Loucy (cell line): ENCODE data around the gene CNPPD1.

Source experiments
- H2AFZ ChIP-seq: fragments of 200-600 bp; sonication (generic); 2 replicates; pipeline ENCODE4 v1.6.0; 2016; ENCODE audit warnings: antibody characterized with exemption, mild to moderate bottlenecking, low read length, moderate library complexity
- H3F3A ChIP-seq: fragments of 200-600 bp; 2 replicates; pipeline ENCODE4 v1.6.0; 2016; ENCODE audit warnings: antibody characterized with exemption, low read depth, mild to moderate bottlenecking
- H3K27me3 ChIP-seq: fragments of 200-600 bp; sonication (generic); 2 replicates; pipeline ENCODE4 v1.6.1; 2014; ENCODE audit warnings: low read length, mild to moderate bottlenecking; ENCODE audit not compliant: insufficient read depth, poor library complexity, severe bottlenecking
- H3K36me3 ChIP-seq: fragments of 200-600 bp; sonication (generic); 2 replicates; pipeline ENCODE4 v1.6.1; 2016; ENCODE audit warnings: low read length; ENCODE audit not compliant: insufficient read depth
- H3K4me1 ChIP-seq: fragments of 200-600 bp; sonication (generic); 2 replicates; pipeline ENCODE4 v1.5.1; 2014; ENCODE audit warnings: low read length, mild to moderate bottlenecking; ENCODE audit not compliant: insufficient read depth, poor library complexity, severe bottlenecking
- H3K4me2 ChIP-seq: fragments of 200-600 bp; sonication (generic); 2 replicates; pipeline ENCODE4 v1.6.0; 2014; ENCODE audit warnings: antibody characterized with exemption, low read length, low read depth, mild to moderate bottlenecking; ENCODE audit not compliant: poor library complexity, severe bottlenecking
- H3K4me3 ChIP-seq: fragments of 200-600 bp; sonication (generic); 2 replicates; pipeline ENCODE4 v1.5.1; 2014; ENCODE audit warnings: low read length, mild to moderate bottlenecking, mixed read lengths; ENCODE audit not compliant: poor library complexity, severe bottlenecking
- H3K79me2 ChIP-seq: fragments of 200-600 bp; sonication (generic); 2 replicates; pipeline ENCODE4 v1.6.1; 2014; ENCODE audit warnings: low read length; ENCODE audit not compliant: insufficient read depth
- H3K9ac ChIP-seq: fragments of 200-600 bp; sonication (generic); 2 replicates; pipeline ENCODE4 v1.6.0; 2014; ENCODE audit warnings: mild to moderate bottlenecking, low read depth, low read length, moderate library complexity; ENCODE audit not compliant: poor library complexity, severe bottlenecking
- H3K9me2 ChIP-seq: fragments of 200-600 bp; sonication (generic); replicated peaks from 2 replicates; pipeline ENCODE4 v1.6.1; 2016; ENCODE audit warnings: low read depth, low read length, mixed read lengths
- H3K9me3 ChIP-seq: fragments of 200-600 bp; sonication (generic); 2 replicates; pipeline ENCODE4 v1.6.1; 2014; ENCODE audit warnings: mild to moderate bottlenecking, antibody characterized with exemption, low read length, low read depth; ENCODE audit not compliant: insufficient read depth
- H4K20me1 ChIP-seq: fragments of 200-600 bp; sonication (generic); 2 replicates; pipeline ENCODE4 v1.6.0; 2014; ENCODE audit warnings: antibody characterized with exemption, low read length, mild to moderate bottlenecking; ENCODE audit not compliant: insufficient read depth, poor library complexity, severe bottlenecking
- CTCF ChIP-seq: fragments of 200-600 bp; sonication (generic); conservative IDR thresholded peaks from 2 replicates; pipeline ENCODE4 v1.5.1; 2014; ENCODE audit warnings: mild to moderate bottlenecking, antibody characterized with exemption, low read length
- EZH2phosphoT487 ChIP-seq: fragments of 200-600 bp; IDR thresholded peaks from 2 replicates; pipeline ENCODE4 v1.6.1; 2018; ENCODE audit warnings: antibody characterized with exemption, mild to moderate bottlenecking, moderate library complexity, borderline replicate concordance

The CNPPD1 gene

GRCh38 chr2:219210196-219210885, 33.6 kb upstream of the CNPPD1 start:
- H3K9ac ChIP-seq: no peak overlapping the region
- H4K20me1 ChIP-seq: peaks cover 4% of the 10 kb centered on the region
- H3K27me3 ChIP-seq: no peaks in the 10 kb centered on the region
- no peak overlapping the region for H3K4me2 ChIP-seq
- H3K36me3 ChIP-seq: no peaks in the 10 kb centered on the region
- 0 out of 2 replicates have a peak, but pooled peaks cover 5% of the 10 kb centered on the region for H3F3A ChIP-seq
- TF ChIP-seq EZH2phosphoT487 (no peak), CTCF (no peak)
- H3K9me3 ChIP-seq: no peaks in the 10 kb centered on the region
- H3K4me3 ChIP-seq: no peak overlapping the region
- H3K79me2 ChIP-seq: peaks cover 9% of the 10 kb centered on the region; the same call in 1 of the 2 replicates
- H2AFZ ChIP-seq: no peak overlapping the region
- H3K4me1 ChIP-seq: peaks cover 18% of the 10 kb centered on the region
- H3K9me2 ChIP-seq: no peaks in the 10 kb centered on the region

- peak overlapping the region; percentile 27 for H3K9ac ChIP-seq
- H3K4me2 ChIP-seq: no peak overlapping the region
- 0 out of 2 replicates have a peak, but pooled peaks cover 5% of the 10 kb centered on the region for H3F3A ChIP-seq
- H2AFZ ChIP-seq: no peak overlapping the region
- H4K20me1 ChIP-seq: peaks cover 4% of the 10 kb centered on the region
- peaks cover 18% of the 10 kb centered on the region for H3K4me1 ChIP-seq
- no peaks in the 10 kb centered on the region for H3K36me3 ChIP-seq
- no peak overlapping the region for H3K4me3 ChIP-seq
- no peaks in the 10 kb centered on the region for H3K27me3 ChIP-seq
- H3K79me2 ChIP-seq: peaks cover 9% of the 10 kb centered on the region; the same call in 1 of the 2 replicates
- peaks cover 2% of the 10 kb centered on the region; the same call in 1 of the 2 replicates for H3K9me3 ChIP-seq
- H3K9me2 ChIP-seq: no peaks in the 10 kb centered on the region
- TF ChIP-seq EZH2phosphoT487 (no peak), CTCF (no peak)
Measured at GRCh38 chr2:219209236-219210195, 32.8 kb upstream of the CNPPD1 start.

- Histone ChIP-seq H3K9me3 (peaks cover 4% of the 10 kb centered on the region; the same call in 1 of the 2 replicates), H2AFZ (no peak overlapping the region), H3K9ac (peak overlapping the region; percentile 87), H3K9me2 (no peaks in the 10 kb centered on the region), H4K20me1 (peaks cover 4% of the 10 kb centered on the region), H3K4me1 (peaks cover 18% of the 10 kb centered on the region), H3K36me3 (no peaks in the 10 kb centered on the region), H3K4me2 (peak overlapping the region; percentile 100), H3K27me3 (no peaks in the 10 kb centered on the region), H3K4me3 (peak overlapping the region; percentile 90), H3K79me2 (peaks cover 9% of the 10 kb centered on the region; the same call in 1 of the 2 replicates), H3F3A (0 out of 2 replicates have a peak, but pooled peaks cover 5% of the 10 kb centered on the region)
- no peak for TF ChIP-seq EZH2phosphoT487
- no peak for TF ChIP-seq CTCF
Measured at GRCh38 chr2:219207884-219208740, 31.4 kb upstream of the CNPPD1 start.
